Lower leg skin (tissue), 3 donors: ENCODE measurements around the gene LRTM2.

Source experiments
- POLR2A ChIP-seq, 2 donors: fragments of 450-650 bp; IDR thresholded peaks; one replicate each; pipeline ENCODE4 v1.6.1; 2016 to 2017; ENCODE audit warnings: antibody characterized with exemption in 2 of 2, mild to moderate bottlenecking in 1 of 2, moderate library complexity in 1 of 2
- TF ChIP-seq, protein P1 (sequence below), 3 donors: fragments of 450-650 bp; IDR thresholded peaks; one replicate each; pipeline ENCODE4 v1.5.1; 2016; ENCODE audit warnings: antibody characterized with exemption in 3 of 3, mild to moderate bottlenecking in 3 of 3, moderate library complexity in 2 of 3

DNA sequence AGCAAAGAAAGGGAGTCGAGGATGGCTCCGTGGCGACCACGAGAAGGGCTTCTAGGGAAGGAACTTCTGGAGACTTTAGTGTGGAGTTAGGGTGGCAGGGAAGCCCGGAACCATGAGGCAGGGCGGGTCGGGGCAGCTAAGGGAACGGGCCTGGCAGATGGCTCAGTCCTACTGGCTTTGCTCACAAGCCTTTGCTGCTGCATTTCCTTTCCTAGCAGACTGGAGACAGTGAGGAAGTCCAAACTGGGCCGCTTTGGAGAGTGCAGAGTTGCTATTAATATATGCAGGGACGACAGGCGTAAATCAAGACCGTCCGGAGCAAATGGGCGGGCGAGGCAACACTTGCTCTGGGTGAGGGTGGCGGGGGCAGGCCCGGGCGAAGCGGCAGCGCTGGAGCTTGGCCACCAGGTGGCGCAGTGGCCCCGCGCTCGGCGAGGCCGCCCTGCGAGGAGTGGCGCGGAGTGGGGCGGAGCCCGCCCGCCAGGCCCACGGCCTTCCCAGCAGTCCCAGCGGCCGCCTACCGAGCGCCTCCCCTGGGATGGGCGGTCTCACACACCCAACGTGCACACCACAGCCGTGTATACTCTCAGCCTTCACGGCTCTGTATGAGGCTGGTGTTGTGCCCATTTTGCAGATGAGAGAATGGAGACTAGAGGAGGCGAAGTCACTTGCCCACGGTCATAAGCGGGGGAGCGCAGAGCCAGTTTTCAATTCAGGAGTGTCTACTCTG is 24.4 kb upstream of the LRTM2 start:
- TF ChIP-seq, protein P1, sequence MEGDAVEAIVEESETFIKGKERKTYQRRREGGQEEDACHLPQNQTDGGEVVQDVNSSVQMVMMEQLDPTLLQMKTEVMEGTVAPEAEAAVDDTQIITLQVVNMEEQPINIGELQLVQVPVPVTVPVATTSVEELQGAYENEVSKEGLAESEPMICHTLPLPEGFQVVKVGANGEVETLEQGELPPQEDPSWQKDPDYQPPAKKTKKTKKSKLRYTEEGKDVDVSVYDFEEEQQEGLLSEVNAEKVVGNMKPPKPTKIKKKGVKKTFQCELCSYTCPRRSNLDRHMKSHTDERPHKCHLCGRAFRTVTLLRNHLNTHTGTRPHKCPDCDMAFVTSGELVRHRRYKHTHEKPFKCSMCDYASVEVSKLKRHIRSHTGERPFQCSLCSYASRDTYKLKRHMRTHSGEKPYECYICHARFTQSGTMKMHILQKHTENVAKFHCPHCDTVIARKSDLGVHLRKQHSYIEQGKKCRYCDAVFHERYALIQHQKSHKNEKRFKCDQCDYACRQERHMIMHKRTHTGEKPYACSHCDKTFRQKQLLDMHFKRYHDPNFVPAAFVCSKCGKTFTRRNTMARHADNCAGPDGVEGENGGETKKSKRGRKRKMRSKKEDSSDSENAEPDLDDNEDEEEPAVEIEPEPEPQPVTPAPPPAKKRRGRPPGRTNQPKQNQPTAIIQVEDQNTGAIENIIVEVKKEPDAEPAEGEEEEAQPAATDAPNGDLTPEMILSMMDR (IDR thresholded peaks at IDR 0.05): peak in 1 of 3 donors; percentile 66
- no peak for TF ChIP-seq POLR2A (IDR thresholded peaks at IDR 0.05)
